Measurements from ENCODE around the gene NDUFAF3.
"Not testable (repeated sequence)": the region's sequence is repeated elsewhere in the genome, so short reads cannot be mapped to it uniquely, and the experiment has no call there.

Gene NDUFAF3

DNA sequence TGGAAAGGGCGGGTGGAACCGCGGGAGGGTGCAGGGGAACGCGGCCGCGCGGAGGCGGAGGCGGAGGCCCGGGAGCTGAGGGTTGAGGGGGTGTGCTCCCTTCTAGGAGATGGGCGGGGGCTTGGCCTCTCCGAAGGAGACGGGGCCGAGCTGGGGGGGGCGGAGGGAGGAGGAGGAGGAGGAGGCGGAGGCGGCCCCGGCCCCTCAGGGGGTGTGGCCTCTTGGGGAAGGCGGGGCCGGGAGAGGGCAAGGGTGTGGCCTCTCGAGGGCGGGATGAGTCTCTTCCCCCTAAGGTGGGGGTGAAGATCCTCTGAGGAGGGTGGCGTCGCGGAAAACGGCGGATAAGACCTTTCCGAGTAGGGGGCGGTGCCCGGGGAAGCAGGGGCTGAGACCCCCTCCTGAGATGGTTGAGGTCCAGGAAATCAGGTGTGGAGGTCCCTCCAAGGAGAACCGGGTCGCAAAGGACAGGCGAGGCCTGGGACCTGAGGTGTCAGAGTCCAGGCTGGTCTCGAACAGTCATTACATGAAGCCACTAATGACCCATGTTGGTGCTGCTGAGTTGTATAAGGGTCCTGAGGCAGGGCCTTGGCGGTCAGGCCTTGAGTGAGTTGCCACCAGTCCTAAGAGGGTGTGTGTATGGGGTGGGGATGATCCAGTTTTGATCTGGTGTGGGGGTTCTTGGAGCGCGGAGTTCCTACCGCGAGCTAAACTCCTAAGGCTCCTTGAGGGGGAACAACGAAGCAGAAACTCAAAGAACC lies 14.0 kb upstream of the NDUFAF3 start:
- peak; percentile 90 for DNase-seq (ENCODE audit: low read depth)
- TF ChIP-seq, protein P1, sequence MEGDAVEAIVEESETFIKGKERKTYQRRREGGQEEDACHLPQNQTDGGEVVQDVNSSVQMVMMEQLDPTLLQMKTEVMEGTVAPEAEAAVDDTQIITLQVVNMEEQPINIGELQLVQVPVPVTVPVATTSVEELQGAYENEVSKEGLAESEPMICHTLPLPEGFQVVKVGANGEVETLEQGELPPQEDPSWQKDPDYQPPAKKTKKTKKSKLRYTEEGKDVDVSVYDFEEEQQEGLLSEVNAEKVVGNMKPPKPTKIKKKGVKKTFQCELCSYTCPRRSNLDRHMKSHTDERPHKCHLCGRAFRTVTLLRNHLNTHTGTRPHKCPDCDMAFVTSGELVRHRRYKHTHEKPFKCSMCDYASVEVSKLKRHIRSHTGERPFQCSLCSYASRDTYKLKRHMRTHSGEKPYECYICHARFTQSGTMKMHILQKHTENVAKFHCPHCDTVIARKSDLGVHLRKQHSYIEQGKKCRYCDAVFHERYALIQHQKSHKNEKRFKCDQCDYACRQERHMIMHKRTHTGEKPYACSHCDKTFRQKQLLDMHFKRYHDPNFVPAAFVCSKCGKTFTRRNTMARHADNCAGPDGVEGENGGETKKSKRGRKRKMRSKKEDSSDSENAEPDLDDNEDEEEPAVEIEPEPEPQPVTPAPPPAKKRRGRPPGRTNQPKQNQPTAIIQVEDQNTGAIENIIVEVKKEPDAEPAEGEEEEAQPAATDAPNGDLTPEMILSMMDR (conservative IDR thresholded peaks at IDR 0.05; ENCODE audit: low read depth, low read length) = no peak
- H3K4me3 ChIP-seq (ENCODE audit: low read depth, low read length) = peak overlapping the region; percentile 90

DNA sequence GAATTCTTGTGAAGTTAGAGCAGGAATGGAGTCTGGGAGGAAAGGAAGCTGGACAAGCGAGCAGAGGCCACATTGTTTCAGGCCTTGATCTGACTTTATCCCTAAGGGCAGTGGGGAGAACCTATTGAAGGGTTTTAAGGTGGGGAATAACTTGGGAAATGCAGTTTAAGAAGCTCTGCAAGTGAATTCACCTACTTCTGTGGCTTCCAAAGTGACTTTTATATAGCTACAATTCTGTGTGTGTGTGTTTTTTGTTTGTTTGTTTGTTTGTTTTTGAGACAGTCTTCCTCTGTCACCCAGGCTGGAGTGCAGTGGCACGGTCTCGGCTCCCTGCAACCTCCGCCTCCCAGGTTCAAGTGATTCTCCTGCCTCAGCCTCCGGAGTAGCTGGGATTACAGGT lies 13.3 kb upstream of the NDUFAF3 start:
- H3K4me3 ChIP-seq (ENCODE audit: low read depth, low read length) = peak overlapping the region; percentile 90
- DNase-seq (ENCODE audit: low read depth) = not testable (repeated sequence)

DNA sequence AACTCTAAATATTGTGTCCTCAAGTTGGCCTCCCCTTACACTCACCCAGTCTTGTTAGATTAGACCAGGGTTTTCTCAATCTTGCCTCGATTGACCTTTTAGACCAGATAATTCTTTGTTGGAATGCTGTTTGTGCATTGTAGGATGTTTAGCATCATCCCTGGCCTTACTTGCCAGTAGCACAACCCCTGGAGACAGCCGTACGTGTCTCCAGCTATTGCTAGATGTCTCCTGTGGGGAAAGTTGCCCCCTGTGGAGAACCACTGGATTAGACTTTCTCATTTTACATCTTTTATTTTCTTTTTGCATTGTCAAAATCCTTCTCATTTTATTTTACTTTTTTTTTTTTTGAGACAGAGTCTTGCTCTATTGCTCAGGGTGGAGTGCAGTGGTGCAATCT lies 12.5 kb upstream of the NDUFAF3 start:
- no peak overlapping the region for H3K4me3 ChIP-seq (ENCODE audit: low read depth, low read length)
- TF ChIP-seq, protein P1 (conservative IDR thresholded peaks at IDR 0.05; ENCODE audit: low read depth, low read length) = peak; percentile 14
- DNase-seq (ENCODE audit: low read depth) = peak; percentile 94

DNA sequence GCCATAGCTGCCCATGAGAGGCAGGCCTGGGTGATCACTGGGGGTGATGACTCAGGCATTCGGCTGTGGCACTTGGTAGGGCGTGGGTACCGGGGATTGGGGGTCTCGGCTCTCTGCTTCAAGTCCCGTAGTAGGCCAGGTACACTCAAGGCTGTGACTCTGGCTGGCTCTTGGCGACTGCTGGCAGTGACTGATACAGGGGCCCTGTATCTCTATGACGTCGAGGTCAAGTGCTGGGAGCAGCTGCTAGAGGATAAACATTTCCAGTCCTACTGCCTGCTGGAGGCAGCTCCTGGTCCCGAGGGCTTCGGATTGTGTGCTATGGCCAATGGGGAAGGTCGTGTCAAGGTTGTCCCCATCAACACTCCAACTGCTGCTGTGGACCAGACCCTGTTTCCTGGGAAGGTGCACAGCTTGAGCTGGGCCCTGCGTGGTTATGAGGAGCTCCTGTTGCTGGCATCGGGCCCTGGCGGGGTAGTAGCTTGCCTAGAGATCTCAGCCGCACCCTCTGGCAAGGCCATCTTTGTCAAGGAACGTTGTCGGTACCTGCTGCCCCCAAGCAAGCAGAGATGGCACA lies 9.4 kb upstream of the NDUFAF3 start:
- TF ChIP-seq, protein P1 (conservative IDR thresholded peaks at IDR 0.05; ENCODE audit: low read depth, low read length) = no peak
- no peak for DNase-seq (ENCODE audit: low read depth)
- no peak overlapping the region for H3K4me3 ChIP-seq (ENCODE audit: low read depth, low read length)

DNA sequence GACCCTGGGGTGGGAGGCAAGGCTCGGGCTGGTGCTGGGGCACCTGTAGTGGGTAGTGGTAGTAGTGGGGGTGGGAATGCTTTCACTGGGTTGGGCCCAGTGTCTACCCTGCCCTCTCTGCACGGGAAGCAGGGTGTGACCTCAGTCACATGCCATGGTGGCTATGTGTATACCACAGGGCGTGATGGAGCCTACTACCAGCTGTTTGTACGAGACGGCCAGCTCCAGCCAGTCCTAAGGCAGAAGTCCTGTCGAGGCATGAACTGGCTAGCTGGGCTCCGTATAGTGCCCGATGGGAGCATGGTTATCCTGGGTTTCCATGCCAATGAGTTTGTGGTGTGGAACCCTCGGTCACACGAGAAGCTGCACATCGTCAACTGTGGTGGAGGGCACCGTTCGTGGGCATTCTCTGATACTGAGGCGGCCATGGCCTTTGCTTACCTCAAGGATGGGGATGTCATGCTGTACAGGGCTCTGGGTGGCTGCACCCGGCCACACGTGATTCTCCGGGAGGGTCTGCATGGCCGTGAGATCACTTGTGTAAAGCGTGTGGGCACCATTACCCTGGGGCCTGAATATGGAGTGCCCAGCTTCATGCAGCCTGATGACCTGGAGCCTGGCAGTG lies 8.7 kb upstream of the NDUFAF3 start:
- no peak for DNase-seq (ENCODE audit: low read depth)
- H3K4me3 ChIP-seq (ENCODE audit: low read depth, low read length) = no peak overlapping the region
- TF ChIP-seq, protein P1 (conservative IDR thresholded peaks at IDR 0.05; ENCODE audit: low read depth, low read length) = no peak

DNA sequence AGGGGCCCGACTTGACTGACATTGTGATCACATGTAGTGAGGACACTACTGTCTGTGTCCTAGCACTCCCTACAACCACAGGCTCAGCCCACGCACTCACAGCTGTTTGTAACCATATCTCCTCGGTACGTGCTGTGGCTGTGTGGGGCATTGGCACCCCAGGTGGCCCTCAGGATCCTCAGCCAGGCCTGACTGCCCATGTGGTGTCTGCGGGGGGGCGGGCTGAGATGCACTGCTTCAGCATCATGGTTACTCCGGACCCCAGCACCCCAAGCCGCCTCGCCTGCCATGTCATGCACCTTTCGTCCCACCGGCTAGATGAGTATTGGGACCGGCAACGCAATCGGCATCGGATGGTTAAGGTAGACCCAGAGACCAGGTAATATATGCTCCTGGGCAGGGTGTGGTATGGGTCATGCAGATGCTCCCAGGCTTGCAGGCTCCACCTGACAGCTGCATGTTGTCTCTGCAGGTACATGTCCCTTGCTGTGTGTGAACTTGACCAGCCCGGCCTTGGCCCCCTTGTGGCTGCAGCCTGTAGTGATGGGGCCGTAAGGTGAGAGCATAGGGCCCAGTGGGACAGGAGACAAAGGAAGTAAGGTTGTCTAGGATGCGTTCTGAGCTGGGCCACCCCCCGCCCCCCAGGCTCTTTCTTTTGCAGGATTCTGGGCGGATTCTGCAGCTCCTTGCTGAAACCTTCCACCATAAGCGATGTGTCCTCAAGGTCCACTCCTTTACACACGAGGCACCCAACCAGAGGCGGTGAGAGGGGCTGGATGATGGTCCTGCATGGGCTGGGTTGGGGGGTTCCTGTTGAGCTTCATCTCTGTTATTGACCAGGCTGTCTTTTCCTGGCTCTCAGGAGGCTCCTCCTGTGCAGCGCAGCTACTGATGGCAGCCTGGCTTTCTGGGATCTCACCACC lies 7.9 kb upstream of the NDUFAF3 start:
- peak; percentile 60 for DNase-seq (ENCODE audit: low read depth)
- TF ChIP-seq, protein P1 (conservative IDR thresholded peaks at IDR 0.05; ENCODE audit: low read depth, low read length) = peak; percentile 81
- H3K4me3 ChIP-seq (ENCODE audit: low read depth, low read length) = no peak overlapping the region

DNA sequence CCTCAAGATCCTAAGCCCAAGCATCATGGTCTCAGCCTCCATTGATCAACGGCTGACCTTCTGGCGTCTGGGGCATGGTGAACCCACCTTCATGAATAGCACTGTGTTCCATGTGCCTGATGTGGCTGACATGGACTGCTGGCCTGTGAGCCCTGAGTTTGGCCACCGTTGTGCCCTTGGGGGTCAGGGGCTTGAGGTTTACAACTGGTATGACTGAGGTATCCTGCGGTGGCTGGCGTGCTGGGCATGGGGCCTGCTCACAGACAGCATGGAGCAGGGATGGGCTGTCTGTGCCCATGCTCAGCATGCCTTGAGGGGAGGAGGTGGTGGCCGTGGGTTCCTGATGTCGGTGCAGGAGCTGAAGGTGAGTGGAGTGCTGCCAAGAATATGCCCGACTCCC lies 6.8 kb upstream of the NDUFAF3 start:
- H3K4me3 ChIP-seq (ENCODE audit: low read depth, low read length) = no peak overlapping the region
- DNase-seq (ENCODE audit: low read depth) = no peak
- TF ChIP-seq, protein P1 (conservative IDR thresholded peaks at IDR 0.05; ENCODE audit: low read depth, low read length) = no peak

Data from choroid plexus epithelial cell (primary cell).